ENCODE results near the gene NAPEPLD.
"Not testable (repeated sequence)": the region's sequence is repeated elsewhere in the genome, so short reads cannot be mapped to it uniquely, and the experiment has no call there.

The NAPEPLD gene

DNA sequence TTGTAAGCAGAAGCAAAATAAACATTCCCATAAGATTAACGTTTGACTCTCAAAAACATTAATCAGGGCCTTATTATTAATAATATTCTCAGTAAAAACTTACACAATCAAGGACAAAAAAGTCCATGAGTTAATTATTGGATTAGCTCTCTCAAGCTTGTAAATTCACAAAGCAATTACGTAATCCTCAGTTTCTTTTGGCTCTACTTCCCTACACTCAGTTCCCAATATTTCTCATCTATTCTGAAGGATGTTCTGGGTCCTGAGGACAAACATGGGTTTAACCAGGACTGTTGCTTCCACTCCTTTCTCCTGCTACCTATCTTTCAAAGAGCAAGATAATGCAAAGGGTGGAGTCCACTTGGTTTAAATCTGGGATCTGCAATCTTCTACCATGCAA is 89.4 kb downstream of the NAPEPLD start:
- no peak for DNase-seq

GRCh38 chr7:103058122-103058521 is 90.8 kb downstream of the NAPEPLD start:
- DNase-seq, result no peak

DNA sequence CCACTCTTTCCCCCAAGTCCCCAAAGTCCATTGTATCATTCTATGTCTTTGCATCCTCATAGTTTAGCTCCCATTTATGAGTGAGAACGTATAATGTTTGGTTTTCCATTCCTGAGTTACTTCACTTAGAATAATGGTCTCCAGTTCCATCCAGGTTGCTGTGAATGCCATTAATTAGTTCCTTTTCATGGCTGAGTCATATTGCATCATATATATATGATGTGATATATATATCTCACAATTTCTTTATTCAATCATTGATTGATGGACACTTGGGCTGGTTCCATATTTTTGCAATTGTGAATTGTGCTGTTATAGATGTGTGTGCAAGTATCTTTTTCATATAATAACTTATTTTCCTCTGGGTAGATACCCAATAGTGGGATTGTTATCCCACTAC is 92.9 kb downstream of the NAPEPLD start:
- DNase-seq, result not testable (repeated sequence)

GRCh38 chr7:103051519-103051918 is 97.4 kb downstream of the NAPEPLD start:
- no peak for DNase-seq

All from cerebellar nuclear complex (tissue), 1 donor.